H1 (cell line): Measurements from ENCODE around the gene TMEM132A. TPM values are rescaled to one million over a fixed set of nuclear protein-coding genes. Genes with fewer than 3 reads are reported as not detected.

Experiments used
- JUN ChIP-seq: IDR thresholded peaks from 2 replicates; pipeline ENCODE4 v1.6.1; 2011; ENCODE audit warnings: low read depth, mild to moderate bottlenecking, improper control_type of control experiment, low read length
- JUND ChIP-seq: IDR thresholded peaks from 2 replicates; pipeline ENCODE4 v1.6.1; 2011; ENCODE audit warnings: mild to moderate bottlenecking, improper control_type of control experiment, low read length
- TCF12 ChIP-seq: IDR thresholded peaks from 2 replicates; pipeline ENCODE4 v1.6.1; 2011; ENCODE audit warnings: low read depth, mild to moderate bottlenecking, low read length
- polyA plus RNA-seq, 7 experiments: library from polyadenylated mRNA; depleted of rRNA in 3 of 7; stranded (reverse) in 5 of 7; unstranded in 2 of 7; fragments of >200 nt in 5 of 7; fragments of 200-250 nt in 2 of 7; gene quantifications; 1 replicate in 5 of 7; 2 replicates in 1 of 7; 4 replicates in 1 of 7; pipeline versions ENCODE4 v1.2.1 to v1.2.3, GENCODE V29; 2011 to 2013; ENCODE audit warnings: missing spikeins in 2 of 7, mixed read lengths in 2 of 7
- total RNA-seq: library from RNA; stranded (reverse); fragmentation: NEBNext Ultra II Directional; extraction: Animal tissue kit (Norgen Biotek cat#: 25700); gene quantifications from 2 replicates; pipeline ENCODE4 v1.2.1, GENCODE V29; 2021
- TF ChIP-seq, protein P1 (sequence below): fragments of 300-600 bp; sonication (generic); IDR thresholded peaks from 2 replicates; pipeline ENCODE4 v1.7.1; 2012; ENCODE audit warnings: low read length, moderate library complexity, mild to moderate bottlenecking, inconsistent platforms; ENCODE audit not compliant: insufficient replicate concordance

The TMEM132A gene
- total and polyA plus RNA-seq, 2 of the 8 experiments (the other 6 are each of a cell fraction or from before 2014, with no cell fraction given) = 46.6 to 97.9 TPM

DNA sequence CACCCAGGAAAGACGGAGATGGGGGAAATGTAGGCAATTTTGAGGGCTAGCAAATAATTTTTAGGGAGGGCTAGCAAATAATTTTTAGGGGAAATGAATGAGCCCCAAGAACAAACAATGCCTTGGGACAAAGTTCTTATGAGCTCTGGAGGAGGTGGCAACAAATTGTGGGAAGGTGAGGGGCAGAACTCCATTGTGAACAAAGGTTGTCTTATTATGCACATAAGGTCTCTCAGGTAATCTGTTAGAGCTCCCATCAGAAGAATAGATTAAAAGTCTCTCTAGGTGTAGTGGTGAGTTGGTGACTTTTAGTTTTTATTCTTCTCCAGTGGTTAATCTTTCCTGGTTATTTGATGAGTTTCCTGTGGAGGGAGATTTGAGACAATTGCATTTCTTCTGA, 15.5 kb upstream of the TMEM132A start (continued):
- TF ChIP-seq, protein P1, sequence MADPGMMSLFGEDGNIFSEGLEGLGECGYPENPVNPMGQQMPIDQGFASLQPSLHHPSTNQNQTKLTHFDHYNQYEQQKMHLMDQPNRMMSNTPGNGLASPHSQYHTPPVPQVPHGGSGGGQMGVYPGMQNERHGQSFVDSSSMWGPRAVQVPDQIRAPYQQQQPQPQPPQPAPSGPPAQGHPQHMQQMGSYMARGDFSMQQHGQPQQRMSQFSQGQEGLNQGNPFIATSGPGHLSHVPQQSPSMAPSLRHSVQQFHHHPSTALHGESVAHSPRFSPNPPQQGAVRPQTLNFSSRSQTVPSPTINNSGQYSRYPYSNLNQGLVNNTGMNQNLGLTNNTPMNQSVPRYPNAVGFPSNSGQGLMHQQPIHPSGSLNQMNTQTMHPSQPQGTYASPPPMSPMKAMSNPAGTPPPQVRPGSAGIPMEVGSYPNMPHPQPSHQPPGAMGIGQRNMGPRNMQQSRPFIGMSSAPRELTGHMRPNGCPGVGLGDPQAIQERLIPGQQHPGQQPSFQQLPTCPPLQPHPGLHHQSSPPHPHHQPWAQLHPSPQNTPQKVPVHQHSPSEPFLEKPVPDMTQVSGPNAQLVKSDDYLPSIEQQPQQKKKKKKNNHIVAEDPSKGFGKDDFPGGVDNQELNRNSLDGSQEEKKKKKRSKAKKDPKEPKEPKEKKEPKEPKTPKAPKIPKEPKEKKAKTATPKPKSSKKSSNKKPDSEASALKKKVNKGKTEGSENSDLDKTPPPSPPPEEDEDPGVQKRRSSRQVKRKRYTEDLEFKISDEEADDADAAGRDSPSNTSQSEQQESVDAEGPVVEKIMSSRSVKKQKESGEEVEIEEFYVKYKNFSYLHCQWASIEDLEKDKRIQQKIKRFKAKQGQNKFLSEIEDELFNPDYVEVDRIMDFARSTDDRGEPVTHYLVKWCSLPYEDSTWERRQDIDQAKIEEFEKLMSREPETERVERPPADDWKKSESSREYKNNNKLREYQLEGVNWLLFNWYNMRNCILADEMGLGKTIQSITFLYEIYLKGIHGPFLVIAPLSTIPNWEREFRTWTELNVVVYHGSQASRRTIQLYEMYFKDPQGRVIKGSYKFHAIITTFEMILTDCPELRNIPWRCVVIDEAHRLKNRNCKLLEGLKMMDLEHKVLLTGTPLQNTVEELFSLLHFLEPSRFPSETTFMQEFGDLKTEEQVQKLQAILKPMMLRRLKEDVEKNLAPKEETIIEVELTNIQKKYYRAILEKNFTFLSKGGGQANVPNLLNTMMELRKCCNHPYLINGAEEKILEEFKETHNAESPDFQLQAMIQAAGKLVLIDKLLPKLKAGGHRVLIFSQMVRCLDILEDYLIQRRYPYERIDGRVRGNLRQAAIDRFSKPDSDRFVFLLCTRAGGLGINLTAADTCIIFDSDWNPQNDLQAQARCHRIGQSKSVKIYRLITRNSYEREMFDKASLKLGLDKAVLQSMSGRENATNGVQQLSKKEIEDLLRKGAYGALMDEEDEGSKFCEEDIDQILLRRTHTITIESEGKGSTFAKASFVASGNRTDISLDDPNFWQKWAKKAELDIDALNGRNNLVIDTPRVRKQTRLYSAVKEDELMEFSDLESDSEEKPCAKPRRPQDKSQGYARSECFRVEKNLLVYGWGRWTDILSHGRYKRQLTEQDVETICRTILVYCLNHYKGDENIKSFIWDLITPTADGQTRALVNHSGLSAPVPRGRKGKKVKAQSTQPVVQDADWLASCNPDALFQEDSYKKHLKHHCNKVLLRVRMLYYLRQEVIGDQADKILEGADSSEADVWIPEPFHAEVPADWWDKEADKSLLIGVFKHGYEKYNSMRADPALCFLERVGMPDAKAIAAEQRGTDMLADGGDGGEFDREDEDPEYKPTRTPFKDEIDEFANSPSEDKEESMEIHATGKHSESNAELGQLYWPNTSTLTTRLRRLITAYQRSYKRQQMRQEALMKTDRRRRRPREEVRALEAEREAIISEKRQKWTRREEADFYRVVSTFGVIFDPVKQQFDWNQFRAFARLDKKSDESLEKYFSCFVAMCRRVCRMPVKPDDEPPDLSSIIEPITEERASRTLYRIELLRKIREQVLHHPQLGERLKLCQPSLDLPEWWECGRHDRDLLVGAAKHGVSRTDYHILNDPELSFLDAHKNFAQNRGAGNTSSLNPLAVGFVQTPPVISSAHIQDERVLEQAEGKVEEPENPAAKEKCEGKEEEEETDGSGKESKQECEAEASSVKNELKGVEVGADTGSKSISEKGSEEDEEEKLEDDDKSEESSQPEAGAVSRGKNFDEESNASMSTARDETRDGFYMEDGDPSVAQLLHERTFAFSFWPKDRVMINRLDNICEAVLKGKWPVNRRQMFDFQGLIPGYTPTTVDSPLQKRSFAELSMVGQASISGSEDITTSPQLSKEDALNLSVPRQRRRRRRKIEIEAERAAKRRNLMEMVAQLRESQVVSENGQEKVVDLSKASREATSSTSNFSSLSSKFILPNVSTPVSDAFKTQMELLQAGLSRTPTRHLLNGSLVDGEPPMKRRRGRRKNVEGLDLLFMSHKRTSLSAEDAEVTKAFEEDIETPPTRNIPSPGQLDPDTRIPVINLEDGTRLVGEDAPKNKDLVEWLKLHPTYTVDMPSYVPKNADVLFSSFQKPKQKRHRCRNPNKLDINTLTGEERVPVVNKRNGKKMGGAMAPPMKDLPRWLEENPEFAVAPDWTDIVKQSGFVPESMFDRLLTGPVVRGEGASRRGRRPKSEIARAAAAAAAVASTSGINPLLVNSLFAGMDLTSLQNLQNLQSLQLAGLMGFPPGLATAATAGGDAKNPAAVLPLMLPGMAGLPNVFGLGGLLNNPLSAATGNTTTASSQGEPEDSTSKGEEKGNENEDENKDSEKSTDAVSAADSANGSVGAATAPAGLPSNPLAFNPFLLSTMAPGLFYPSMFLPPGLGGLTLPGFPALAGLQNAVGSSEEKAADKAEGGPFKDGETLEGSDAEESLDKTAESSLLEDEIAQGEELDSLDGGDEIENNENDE = no peak
- TF ChIP-seq JUN = no peak
- TF ChIP-seq JUND = no peak
- TF ChIP-seq TCF12 = no peak
